GM21576 (cell line): Measurements from ENCODE around the gene FER1L5.

Source experiments
- ATAC-seq: cut with Tn5 transposase; IDR thresholded peaks from one replicate; pipeline ENCODE4 v1.9.1; 2021; ENCODE audit warnings: mild to moderate bottlenecking, moderate library complexity; ENCODE audit not compliant: unreplicated experiment

Gene FER1L5

GRCh38 chr2:96694816-96695455 lies 52.4 kb downstream of the FER1L5 start:
- ATAC-seq: no peak

- no peak for ATAC-seq
These were observed 53.0 kb downstream of the FER1L5 start for GRCh38 chr2:96695602-96696001.

GRCh38 chr2:96697476-96697875 lies 54.9 kb downstream of the FER1L5 start:
- ATAC-seq: no peak

- ATAC-seq: no peak
These were observed 55.8 kb downstream of the FER1L5 start for GRCh38 chr2:96698221-96698861.

GRCh38 chr2:96699021-96699420 lies 56.5 kb downstream of the FER1L5 start:
- ATAC-seq: no peak

GRCh38 chr2:96699621-96700020 lies 57.1 kb downstream of the FER1L5 start:
- ATAC-seq: no peak

- ATAC-seq: no peak
These were observed 57.5 kb downstream of the FER1L5 start for GRCh38 chr2:96700086-96700485.

- no peak for ATAC-seq
These were observed 59.1 kb downstream of the FER1L5 start for GRCh38 chr2:96701636-96702035.

- no peak for ATAC-seq
These were observed 59.7 kb downstream of the FER1L5 start for GRCh38 chr2:96702098-96702785.

- ATAC-seq: no peak
These were observed 60.6 kb downstream of the FER1L5 start for GRCh38 chr2:96703021-96703751.

GRCh38 chr2:96710985-96711384 lies 68.4 kb downstream of the FER1L5 start:
- no peak for ATAC-seq

GRCh38 chr2:96715658-96716057 lies 73.1 kb downstream of the FER1L5 start:
- no peak for ATAC-seq

- ATAC-seq: no peak
These were observed 73.8 kb downstream of the FER1L5 start for GRCh38 chr2:96716388-96716787.

- no peak for ATAC-seq
These were observed 83.6 kb downstream of the FER1L5 start for GRCh38 chr2:96726131-96726530.

- no peak for ATAC-seq
These were observed 84.9 kb downstream of the FER1L5 start for GRCh38 chr2:96727431-96727830.

- ATAC-seq: no peak
These were observed 87.2 kb downstream of the FER1L5 start for GRCh38 chr2:96729748-96730147.

GRCh38 chr2:96730212-96730611 lies 87.6 kb downstream of the FER1L5 start:
- ATAC-seq: no peak

GRCh38 chr2:96733931-96734330 lies 91.4 kb downstream of the FER1L5 start:
- no peak for ATAC-seq

GRCh38 chr2:96734880-96735583 lies 92.5 kb downstream of the FER1L5 start:
- no peak for ATAC-seq

GRCh38 chr2:96737251-96737650 lies 94.7 kb downstream of the FER1L5 start:
- ATAC-seq: no peak

- ATAC-seq: no peak
These were observed 95.3 kb downstream of the FER1L5 start for GRCh38 chr2:96737831-96738230.
